A673 (cell line): Measurements from ENCODE around the gene FBXO3. TPM values are rescaled to one million over a fixed set of nuclear protein-coding genes. Genes with fewer than 3 reads are reported as not detected.
A peak's percentile ranks its signal among the peaks of the same experiment; 100 is the strongest.

Experiments used
- BruUV-seq: library from RNA; stranded (reverse); fragments of 400-500 nt; replicated peaks from 2 replicates; lab custom pipeline; 2021; lab: Mats Ljungman, UMichigan
- CTCF ChIA-PET: fragments of 300-600 bp; sonication (Branson Sonifier 250); formaldehyde crosslinking; loops from one replicate; lab custom pipeline; 2022; ENCODE audit warnings: antibody characterized with exemption; lab: Charles Lee
- POLR2A ChIA-PET: fragments of 300-600 bp; sonication (Branson Sonifier 250); formaldehyde crosslinking; loops from one replicate; lab custom pipeline; 2022; ENCODE audit warnings: antibody characterized with exemption; ENCODE audit not compliant: low non-redundant PET; lab: Charles Lee
- DNase-seq: peaks from one replicate; pipeline ENCODE4 v3.0.0-alpha.2; 2015; ENCODE audit warnings: low spot score
- H3K27ac ChIP-seq: fragments of 200-600 bp; sonication (generic); 2 replicates; pipeline ENCODE4 v1.5.1; 2016; ENCODE audit warnings: mixed run types, low read depth, mild to moderate bottlenecking, mixed read lengths, antibody characterized with exemption, low read length; ENCODE audit not compliant: poor library complexity, severe bottlenecking
- H3K27me3 ChIP-seq: fragments of 200-600 bp; sonication (generic); replicated peaks from 2 replicates; pipeline ENCODE4 v1.6.1; 2017; ENCODE audit warnings: mixed run types, low read depth, mild to moderate bottlenecking, mixed read lengths, antibody characterized with exemption, low read length; ENCODE audit not compliant: insufficient read depth, poor library complexity
- H3K36me3 ChIP-seq: fragments of 200-600 bp; sonication (generic); 2 replicates; pipeline ENCODE4 v1.6.1; 2016; ENCODE audit warnings: mixed run types, mild to moderate bottlenecking, mixed read lengths, antibody characterized with exemption, low read length; ENCODE audit not compliant: insufficient read depth, poor library complexity, severe bottlenecking
- H3K4me1 ChIP-seq: fragments of 200-600 bp; sonication (generic); 2 replicates; pipeline ENCODE4 v1.6.1; 2017; ENCODE audit warnings: mixed run types, mild to moderate bottlenecking, mixed read lengths, antibody characterized with exemption, low read length; ENCODE audit not compliant: insufficient read depth, poor library complexity, severe bottlenecking
- H3K4me3 ChIP-seq: fragments of 200-600 bp; sonication (generic); 2 replicates; pipeline ENCODE4 v1.5.1; 2016; ENCODE audit warnings: low read depth, mixed run types, mild to moderate bottlenecking, mixed read lengths, low read length; ENCODE audit not compliant: poor library complexity, severe bottlenecking
- H3K9me3 ChIP-seq: fragments of 200-600 bp; sonication (generic); 2 replicates; pipeline ENCODE4 v1.6.1; 2016; ENCODE audit warnings: mixed run types, low read depth, mild to moderate bottlenecking, mixed read lengths, antibody characterized with exemption, low read length; ENCODE audit not compliant: poor library complexity, severe bottlenecking
- CTCF ChIP-seq: fragments of 300-800, 200-600 bp; sonication (generic); conservative IDR thresholded peaks from 2 replicates; pipeline ENCODE4 v1.5.1; 2017; ENCODE audit warnings: low read depth, mild to moderate bottlenecking, antibody characterized with exemption, low read length, moderate library complexity, mixed read lengths
- EZH2 ChIP-seq: fragments of 200-600 bp; sonication (generic); IDR thresholded peaks from 2 replicates; pipeline ENCODE4 v1.6.1; 2017; ENCODE audit warnings: borderline replicate concordance, low read depth, mild to moderate bottlenecking, mixed read lengths, antibody characterized with exemption, low read length; ENCODE audit not compliant: poor library complexity, severe bottlenecking
- intact Hi-C: fragments of 100-400 bp; cut with micrococcal nuclease; formaldehyde crosslinking; loops from one replicate; pipeline ENCODE4 v1.10.0; 2022; ENCODE audit not compliant: unreplicated experiment
- total RNA-seq: library from RNA; stranded (reverse); gene quantifications from 2 replicates; pipeline ENCODE4 v1.2.3, GENCODE V29; 2021

Gene FBXO3
- total RNA-seq, 1 experiment from 2014 or later: 59.2 TPM

GRCh38 chr11:33808228-33808828, 34.0 kb upstream of the FBXO3 start:
- Histone ChIP-seq H3K4me1 (peaks cover 4% of the 10 kb centered on the region), H3K27me3 (no peaks in the 10 kb centered on the region), H3K36me3 (no peaks in the 10 kb centered on the region), H3K9me3 (no peaks in the 10 kb centered on the region), H3K4me3 (no peak overlapping the region), H3K27ac (no peak overlapping the region)
- no TSS peak for BruUV-seq
- ChIA-PET CTCF (interaction anchor here (0.5 to 2.6 kb wide), 18 partner anchors 10 to 1292 kb away, joined by 3 to 35 read pairs (median 4); partner anchors contain the start of gene FBXO3), POLR2A (no interaction called here)
- intact Hi-C loops: loop anchor here (1.0 to 5.0 kb wide), 3 partner anchors 21 to 659 kb away; no protein-coding TSS in a partner anchor
- DNase-seq: peak; percentile 98
- no peak for TF ChIP-seq EZH2
- peak; percentile 100 for TF ChIP-seq CTCF

- H3K4me1 ChIP-seq: peaks cover 12% of the 10 kb centered on the region
- CTCF ChIA-PET: no interaction called here
- TF ChIP-seq CTCF (no peak), EZH2 (no peak)
- intact Hi-C loops: no loop called here
- no peak overlapping the region for H3K4me3 ChIP-seq
- no peak overlapping the region for H3K27ac ChIP-seq
- POLR2A ChIA-PET: no interaction called here
- DNase-seq: peak; percentile 59
- no peaks in the 10 kb centered on the region for H3K27me3 ChIP-seq
- BruUV-seq: no TSS peak
- no peaks in the 10 kb centered on the region for H3K9me3 ChIP-seq
- H3K36me3 ChIP-seq: no peaks in the 10 kb centered on the region
These were observed 30.2 kb upstream of the FBXO3 start for GRCh38 chr11:33804471-33804870.

- Histone ChIP-seq H3K27ac (no peak overlapping the region), H3K36me3 (no peaks in the 10 kb centered on the region), H3K9me3 (no peaks in the 10 kb centered on the region), H3K4me1 (peaks cover 12% of the 10 kb centered on the region), H3K4me3 (peak overlapping the region; percentile 36), H3K27me3 (no peaks in the 10 kb centered on the region)
- ChIA-PET POLR2A (interaction anchor here (0.6 kb wide), 1 partner anchor 195 kb away, joined by 3 read pairs; no protein-coding TSS in a partner anchor), CTCF (interaction anchor here (0.6 to 1.4 kb wide), 2 partner anchors 185 to 562 kb away, joined by 5 to 8 read pairs; no protein-coding TSS in a partner anchor)
- intact Hi-C loops: loop anchor here (1.0 kb wide), 1 partner anchor 24 kb away; no protein-coding TSS in a partner anchor
- TF ChIP-seq CTCF (no peak), EZH2 (no peak)
- no TSS peak for BruUV-seq
- peak; percentile 98 for DNase-seq
These were observed 28.1 kb upstream of the FBXO3 start for GRCh38 chr11:33802194-33802950.
